Hippocampal formation (tissue), 2 donors: ENCODE measurements around the gene PRSS27.
"Not testable (repeated sequence)": the region's sequence is repeated elsewhere in the genome, so short reads cannot be mapped to it uniquely, and the experiment has no call there.

Experiments
- DNase-seq, 2 donors: peaks; one replicate each; lab custom pipeline; 2025; lab: John Stamatoyannopoulos, UW

Gene PRSS27

DNA sequence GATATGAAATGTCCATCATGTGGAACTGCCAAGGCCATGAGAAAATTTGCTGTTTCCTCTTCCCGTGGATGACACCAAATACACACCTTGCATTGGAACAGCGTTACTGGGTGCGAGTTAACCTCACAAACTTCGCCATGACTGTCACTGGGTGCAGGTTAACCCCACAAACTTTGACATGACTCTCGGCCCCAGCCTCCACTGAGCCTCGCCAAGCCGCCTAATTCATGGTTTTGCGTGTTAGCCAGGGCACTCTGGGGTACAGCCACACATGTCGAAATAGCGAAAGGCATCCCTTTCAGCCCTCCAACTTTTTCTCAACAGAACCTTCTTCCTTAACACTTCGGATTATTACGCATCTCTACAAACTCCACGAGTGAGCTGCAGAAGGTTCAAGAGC lies 48.3 kb downstream of the PRSS27 start:
- DNase-seq = no peak

DNA sequence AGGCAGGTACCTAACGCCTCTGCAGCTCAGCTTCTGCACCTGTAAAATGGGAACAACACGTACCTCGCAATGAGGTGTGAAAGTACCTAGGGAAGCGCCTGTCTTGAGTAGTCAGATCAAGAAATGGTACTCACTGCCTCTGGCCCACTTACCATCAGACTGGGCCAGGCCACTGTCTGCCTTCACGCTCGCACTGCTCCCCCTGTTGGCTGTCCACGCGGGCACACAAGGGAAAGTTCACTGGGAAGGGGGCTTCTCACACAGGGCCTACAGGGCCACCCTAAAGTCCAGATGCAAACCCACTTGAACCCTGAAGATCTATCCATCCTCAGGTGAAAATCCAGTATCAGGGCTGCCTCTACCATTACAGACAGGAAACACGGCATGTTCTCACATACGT lies 48.8 kb downstream of the PRSS27 start:
- DNase-seq = not testable (repeated sequence)

DNA sequence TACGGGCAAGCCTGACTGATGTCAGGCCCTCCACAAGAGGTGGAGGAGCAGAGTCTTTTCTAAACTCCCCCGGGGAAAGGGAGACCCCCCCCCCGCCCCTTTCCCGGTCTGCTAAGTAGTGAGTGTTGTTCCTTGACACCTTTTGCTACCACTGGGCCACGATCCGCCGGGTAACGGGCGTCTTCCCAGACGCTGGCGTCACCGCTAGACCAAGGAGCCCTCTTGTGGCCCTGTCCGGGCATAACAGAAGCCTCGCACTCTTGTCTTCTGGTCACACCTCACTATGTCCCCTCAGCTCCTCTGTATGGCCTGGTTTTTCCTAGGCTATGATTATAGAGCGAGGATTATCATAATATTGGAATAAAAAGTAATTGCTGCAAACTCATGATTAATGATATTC lies 50.0 kb downstream of the PRSS27 start:
- not testable (repeated sequence) for DNase-seq

DNA sequence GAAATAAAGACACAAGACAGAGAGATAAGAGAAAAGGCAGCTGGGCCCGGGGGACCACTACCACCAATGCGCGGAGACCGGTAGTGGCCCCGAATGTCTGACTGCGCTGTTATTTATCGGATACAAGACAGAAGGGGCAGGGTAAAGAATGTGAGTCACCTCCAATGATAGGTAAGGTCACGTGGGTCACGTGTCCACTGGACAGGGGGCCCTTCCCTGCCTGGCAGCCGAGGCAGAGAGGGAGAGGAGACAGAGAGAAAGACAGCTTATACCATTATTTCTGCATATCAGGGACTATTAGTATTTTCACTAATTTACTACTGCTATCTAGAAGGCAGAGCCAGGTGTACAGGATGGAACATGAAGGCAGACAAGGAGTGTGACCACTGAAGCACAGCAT lies 50.4 kb downstream of the PRSS27 start:
- DNase-seq = not testable (repeated sequence)

DNA sequence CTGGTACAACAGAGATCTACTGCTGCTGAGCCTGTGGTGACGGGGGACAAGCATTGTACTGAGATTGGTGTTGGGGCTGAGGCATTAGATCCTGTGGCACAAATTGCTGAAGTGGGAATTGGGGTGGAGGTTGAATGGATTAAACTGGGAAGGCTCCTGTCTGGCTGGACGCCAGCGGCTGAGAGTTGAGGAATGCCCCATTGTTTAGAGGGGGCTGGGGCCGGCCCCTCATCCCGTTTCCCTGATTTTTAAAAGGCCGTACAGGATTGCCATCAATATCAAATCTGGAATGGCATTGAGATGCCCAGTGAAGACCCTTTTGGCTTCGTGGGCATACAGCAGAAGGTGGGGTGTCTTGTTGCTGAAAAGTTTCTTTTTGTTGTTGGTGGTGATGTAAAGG lies 53.4 kb downstream of the PRSS27 start:
- not testable (repeated sequence) for DNase-seq

DNA sequence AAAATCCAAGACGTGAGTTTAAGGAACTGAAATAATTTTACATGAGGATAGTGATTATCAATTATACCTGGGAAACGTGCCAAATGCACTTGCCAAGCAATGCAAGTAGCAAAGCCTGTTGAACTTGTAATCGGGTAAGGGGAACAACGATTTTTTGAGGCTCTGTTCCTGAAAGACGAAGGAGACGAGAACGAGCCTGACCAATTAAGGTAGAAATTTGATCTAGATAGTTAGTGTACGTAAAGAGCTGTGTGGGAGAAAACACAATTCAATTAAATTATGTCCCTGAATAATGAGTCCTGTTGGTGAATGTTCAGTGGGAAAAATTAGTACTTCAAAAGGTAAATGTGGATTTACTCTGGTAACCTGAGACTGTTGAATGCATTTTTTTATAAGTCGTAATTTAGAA lies 55.4 kb downstream of the PRSS27 start:
- no peak for DNase-seq

DNA sequence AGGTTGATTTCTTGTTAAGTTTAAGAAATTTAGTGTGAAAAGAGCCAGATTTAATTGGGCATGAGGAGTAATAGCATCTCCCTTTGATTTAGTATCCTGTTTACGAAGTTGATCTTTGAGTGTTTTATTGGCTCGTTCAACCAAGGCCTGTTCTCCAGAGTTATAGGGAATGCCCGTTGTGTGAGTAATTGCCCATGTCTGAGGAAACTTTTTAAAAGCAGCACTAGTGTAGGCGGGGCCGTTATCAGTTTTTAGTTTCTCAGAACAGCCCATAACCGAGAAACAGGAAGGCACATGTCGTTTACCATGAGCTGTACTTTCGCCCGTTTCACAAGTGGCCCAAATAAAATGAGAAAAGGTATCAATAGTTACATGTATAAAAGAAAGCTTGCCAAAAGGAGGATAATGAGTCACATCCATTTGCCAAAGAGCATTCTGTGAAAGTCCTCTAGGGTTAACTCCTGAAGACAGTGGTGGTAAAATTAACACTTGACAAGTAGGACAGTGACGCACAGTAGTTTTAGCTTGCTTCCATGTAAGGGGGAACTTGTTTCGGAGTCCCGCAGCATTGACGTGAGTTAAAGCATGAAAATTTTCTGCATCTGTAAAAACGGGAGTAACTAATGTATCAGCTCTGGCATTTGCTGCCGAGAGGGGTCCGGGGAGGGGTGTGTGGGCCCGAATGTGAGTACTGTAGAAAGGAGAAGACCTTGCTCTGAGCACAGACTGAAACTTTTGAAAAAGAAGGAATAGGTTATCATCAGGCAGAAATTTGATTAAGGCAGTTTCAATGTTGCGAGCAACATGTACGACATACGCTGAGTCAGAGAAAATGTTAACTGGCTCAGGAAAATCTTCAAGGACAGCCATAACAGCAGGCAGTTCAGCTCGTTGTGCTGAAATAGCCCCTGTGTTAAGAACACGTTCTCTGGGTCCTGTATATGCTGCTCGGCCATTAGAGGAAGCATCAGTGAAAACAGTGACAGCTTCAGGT lies 56.2 kb downstream of the PRSS27 start:
- no peak for DNase-seq
